Activated CD4-positive, alpha-beta T cell treated with anti-CD3 and anti-CD28 coated beads, Interleukin-2, amount 10 ng/mL, durations not matched to agents 24 days and 14 days (primary cell): ENCODE data around the gene WDR48. TPM values are rescaled to one million over a fixed set of nuclear protein-coding genes. Genes with fewer than 3 reads are reported as not detected.

Experiments
- total RNA-seq: library from RNA; stranded (reverse); gene quantifications from 2 replicates; pipeline ENCODE4 v1.2.3, GENCODE V29; 2022

WDR48 gene
- total RNA-seq, 1 donor from 2014 or later, result 35.4 TPM

Other genes starting within 250 kb of the WDR48 start
- gene SCN10A, start 235.8 kb upstream of the WDR48 start, total RNA-seq, result not detected in 2 replicates
- gene SCN11A, start 72 bp upstream of the WDR48 start, total RNA-seq, result not detected in 2 replicates
- gene GORASP1, start 55.6 kb downstream of the WDR48 start, total RNA-seq, result 31.5 and 32.1 TPM in 2 replicates
- gene TTC21A, start 55.7 kb downstream of the WDR48 start, total RNA-seq, result 0.54 and 0.89 TPM in 2 replicates
- gene CSRNP1, start 101.6 kb downstream of the WDR48 start, total RNA-seq, result 40.5 and 43.1 TPM in 2 replicates
- 2.7 and 2.9 TPM in 2 replicates for gene XIRP1, start 140.6 kb downstream of the WDR48 start, total RNA-seq
- gene CX3CR1, start 228.0 kb downstream of the WDR48 start, total RNA-seq, result 0.19 and 0.21 TPM in 2 replicates